HG03066 (cell line): ENCODE data around the gene SP140L.
"Not testable (repeated sequence)": the region's sequence is repeated elsewhere in the genome, so short reads cannot be mapped to it uniquely, and the experiment has no call there.

ENCODE experiments used
- ATAC-seq: cut with Tn5 transposase; IDR thresholded peaks from one replicate; pipeline ENCODE4 v1.9.1; 2021; ENCODE audit warnings: low read depth; ENCODE audit not compliant: unreplicated experiment

Gene SP140L

GRCh38 chr2:230326453-230327417 is at the start of gene SP140L:
TSS of gene SP140L (plus strand) at chr2:230327193. CDS start at chr2:230327270, 77 bp downstream.
- peak; percentile 87 for ATAC-seq

DNA sequence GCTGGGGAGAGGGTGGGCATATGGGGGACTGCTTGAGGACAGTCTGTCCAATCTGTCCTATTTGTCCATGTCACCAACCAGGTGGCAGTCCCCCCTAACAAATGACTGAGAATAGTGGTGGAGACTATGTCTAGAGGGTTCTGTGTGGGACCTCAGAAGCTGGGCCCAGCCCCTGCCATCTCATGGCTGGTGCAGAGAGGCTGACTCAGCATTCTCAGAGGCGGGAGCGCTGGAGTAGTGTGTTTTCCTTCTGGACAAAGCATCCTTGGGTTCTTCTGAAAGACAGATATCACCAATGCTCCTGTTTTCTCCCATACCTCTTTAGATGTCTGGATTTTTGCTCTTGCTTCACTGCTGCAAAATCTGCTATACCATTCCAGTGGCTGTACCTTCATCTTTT is 44.1 kb upstream of the SP140L start:
- ATAC-seq: no peak

DNA sequence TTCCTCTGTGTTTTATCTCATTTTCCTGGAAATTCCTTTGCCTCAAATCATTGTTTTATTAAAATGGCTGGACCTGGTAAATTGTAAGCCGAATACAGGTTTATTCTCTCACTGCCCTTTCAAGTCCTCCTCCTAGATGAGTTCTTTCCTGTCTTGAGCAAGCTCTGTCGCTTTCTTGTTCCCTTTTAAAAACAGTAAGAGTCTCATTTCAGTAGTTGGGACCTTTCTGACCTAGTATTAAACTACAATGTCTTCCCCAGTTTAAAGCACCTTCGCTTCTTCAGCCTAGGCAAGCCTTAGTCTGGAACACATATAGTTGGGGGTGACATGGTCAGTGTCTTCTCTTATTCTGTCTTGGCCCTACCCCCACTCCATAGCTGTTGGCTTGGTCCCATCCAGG is 40.9 kb upstream of the SP140L start:
- ATAC-seq: no peak

DNA sequence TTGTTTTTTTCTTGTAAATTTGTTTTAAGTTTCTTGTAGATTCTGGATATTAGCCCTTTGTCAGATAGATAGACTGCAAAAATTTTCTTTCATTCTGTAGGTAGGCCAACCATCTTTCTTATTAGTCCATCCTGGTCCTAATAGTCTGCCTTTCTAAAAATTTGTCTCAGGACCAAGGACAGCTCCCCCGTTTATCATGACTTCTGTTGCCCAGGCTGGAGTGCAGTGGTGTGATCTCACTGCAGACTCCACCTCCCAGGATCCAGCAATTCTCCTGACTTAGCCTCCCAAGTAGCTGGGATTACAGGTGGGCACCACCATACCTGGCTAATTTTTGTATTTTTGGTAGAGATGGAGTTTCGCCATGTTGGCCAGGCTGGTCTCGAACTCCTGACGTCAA is 37.7 kb upstream of the SP140L start:
- ATAC-seq: not testable (repeated sequence)

DNA sequence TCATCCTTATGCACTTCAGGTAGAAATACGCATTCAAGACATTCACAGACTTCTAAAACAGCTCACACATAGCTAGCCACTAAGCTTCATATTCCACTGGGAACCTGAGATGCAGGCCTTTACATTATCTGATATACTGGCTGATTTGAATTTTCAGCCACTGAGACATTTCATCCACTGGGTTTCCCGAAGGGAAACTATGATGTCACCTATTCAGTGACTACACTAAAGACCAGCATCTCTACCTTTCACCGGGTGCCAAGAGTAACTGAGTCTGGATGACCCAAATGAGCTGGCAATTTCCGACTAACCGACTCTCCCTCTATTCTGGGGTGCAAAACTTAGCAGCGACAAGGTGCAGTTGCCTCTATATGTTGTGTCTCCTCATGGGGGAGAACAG is 31.8 kb upstream of the SP140L start:
- no peak for ATAC-seq

GRCh38 chr2:230296917-230297316 is 30.1 kb upstream of the SP140L start:
- ATAC-seq: no peak

- no peak for ATAC-seq
These were observed 27.4 kb upstream of the SP140L start for GRCh38 chr2:230299618-230300017.

- ATAC-seq: no peak
These were observed 21.3 kb upstream of the SP140L start for GRCh38 chr2:230305416-230306275.

GRCh38 chr2:230306474-230306873 is 20.5 kb upstream of the SP140L start:
- no peak for ATAC-seq

GRCh38 chr2:230307485-230307884 is 19.5 kb upstream of the SP140L start:
- no peak for ATAC-seq

DNA sequence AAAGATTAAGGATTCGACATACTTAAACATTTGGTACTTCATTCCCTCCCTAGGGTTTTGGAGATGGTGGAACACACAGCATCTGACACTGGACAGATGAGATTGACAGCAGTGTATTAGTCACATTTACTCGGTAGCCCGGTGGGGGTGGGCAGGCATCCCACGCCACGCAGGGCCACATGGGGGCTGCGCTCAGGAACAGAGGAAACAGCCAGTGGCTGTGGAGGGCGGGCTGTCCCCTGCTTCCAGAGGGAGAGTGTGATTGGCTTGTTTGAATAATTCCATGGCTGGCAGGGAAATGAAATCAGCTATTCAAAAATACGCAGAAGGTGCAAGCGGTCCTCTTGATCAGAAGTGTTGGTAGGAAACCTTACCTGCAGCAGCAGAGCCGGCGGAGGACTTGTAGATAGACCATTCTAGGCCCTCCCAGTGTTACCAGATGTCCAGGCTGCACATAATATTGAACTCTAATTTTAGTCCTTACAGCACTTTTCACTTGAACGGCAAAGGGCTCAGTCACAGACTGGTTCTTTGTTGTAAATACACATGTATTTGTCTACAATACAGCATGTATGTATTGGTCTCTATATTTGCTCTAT is 18.5 kb upstream of the SP140L start:
- no peak for ATAC-seq

DNA sequence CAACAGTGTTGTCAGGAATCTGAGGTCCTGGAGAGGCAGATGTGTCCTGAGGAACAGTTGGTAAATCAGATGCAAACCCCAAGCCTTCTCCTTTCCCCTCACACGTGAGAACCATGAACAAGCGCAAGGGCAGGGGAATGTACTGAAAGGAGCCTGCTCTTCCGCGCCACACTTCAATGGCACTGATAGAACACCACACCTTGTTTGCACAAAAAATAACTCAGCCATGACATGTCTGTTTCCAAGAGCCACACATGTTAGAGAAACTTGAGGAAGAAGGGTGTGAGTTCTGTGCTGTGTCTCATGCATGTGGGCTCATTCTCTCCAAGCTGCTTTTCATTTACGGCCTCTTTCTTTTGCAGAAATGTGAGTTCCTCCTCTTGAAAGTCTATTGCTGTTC is 16.2 kb upstream of the SP140L start:
- ATAC-seq: not testable (repeated sequence)

DNA sequence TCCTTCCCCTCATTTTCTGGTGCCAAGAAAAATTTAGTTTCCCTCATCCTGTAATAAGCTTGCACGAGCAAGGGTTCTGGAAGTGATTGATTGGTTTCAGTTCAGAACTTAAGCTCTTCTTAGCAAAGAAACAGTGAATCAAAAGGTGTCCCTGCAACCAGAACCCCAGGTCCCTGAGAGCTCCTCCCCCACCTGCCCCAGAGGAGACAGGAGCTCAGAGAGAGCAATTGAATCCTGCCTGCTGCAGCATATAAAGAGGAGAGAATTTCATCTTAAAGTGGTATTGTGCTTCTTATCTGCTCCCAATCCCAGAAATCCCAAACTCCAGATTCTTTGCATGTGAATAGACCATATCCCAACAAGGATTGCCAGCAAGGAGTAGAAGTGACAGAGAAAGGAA is 15.4 kb upstream of the SP140L start:
- not testable (repeated sequence) for ATAC-seq

DNA sequence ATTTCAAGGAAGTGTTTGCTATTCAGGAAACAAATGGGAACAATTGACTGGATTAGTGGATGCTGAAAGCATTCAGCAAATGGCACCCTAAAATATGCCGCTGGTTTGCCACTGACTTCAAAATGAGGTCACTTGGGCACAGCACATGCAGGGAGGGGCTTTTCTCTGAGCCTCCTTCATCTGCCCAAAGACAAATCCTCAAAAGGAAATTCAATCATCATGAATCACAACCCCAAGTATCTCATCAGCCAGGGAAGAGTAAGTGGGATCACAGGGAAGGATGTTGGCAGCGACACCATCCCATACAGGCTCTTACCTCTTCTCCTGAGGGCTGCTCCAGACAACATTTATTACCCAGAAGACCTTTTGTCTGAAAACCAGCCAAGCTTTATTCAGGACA is 14.4 kb upstream of the SP140L start:
- ATAC-seq: no peak

- ATAC-seq: no peak
These were observed 9.6 kb upstream of the SP140L start for GRCh38 chr2:230317366-230317765.

GRCh38 chr2:230318190-230319121 is 8.5 kb upstream of the SP140L start:
- peak; percentile 59 for ATAC-seq

- ATAC-seq: peak; percentile 66
These were observed 7.7 kb upstream of the SP140L start for GRCh38 chr2:230319211-230319862.

DNA sequence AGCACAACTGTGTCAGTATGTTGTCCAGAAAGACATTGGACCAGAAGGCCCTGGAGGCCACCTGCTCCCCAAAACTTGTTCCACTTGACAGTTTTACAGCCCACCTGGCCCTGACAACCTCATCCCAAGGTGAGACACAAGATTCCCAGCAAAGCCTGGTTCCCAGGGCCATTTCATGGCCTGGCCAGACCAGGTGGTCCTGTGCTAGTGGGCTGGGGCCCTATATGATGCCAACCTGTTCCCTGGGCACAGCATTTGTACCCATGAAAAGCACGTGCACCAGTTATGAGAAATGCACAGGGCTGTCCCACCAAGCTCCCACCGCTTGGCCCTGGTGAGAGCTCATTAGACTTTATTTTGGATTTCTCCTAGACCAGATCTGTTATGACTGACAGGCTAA is 6.0 kb upstream of the SP140L start:
- ATAC-seq: no peak
